NCI-H748 (cell line): Measurements from ENCODE around the gene METTL27.
"Not testable (repeated sequence)": the region's sequence is repeated elsewhere in the genome, so short reads cannot be mapped to it uniquely, and the experiment has no call there.

Experiments used
- DNase-seq: peaks from one replicate; lab custom pipeline; 2025; ENCODE audit not compliant: unreplicated experiment; lab: John Stamatoyannopoulos, UW

Gene METTL27, protein sequence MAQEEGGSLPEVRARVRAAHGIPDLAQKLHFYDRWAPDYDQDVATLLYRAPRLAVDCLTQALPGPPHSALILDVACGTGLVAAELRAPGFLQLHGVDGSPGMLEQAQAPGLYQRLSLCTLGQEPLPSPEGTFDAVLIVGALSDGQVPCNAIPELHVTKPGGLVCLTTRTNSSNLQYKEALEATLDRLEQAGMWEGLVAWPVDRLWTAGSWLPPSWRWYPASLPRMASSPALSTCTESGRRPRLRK

GRCh38 chr7:73842067-73842976, at the start of gene METTL27:
METTL27 (minus strand) TSS chr7:73842516; CDS start chr7:73842140, 376 bp downstream.
- peak; percentile 96 for DNase-seq

- DNase-seq: no peak
These were observed 49.0 kb upstream of the METTL27 start for GRCh38 chr7:73891178-73891885.

DNA sequence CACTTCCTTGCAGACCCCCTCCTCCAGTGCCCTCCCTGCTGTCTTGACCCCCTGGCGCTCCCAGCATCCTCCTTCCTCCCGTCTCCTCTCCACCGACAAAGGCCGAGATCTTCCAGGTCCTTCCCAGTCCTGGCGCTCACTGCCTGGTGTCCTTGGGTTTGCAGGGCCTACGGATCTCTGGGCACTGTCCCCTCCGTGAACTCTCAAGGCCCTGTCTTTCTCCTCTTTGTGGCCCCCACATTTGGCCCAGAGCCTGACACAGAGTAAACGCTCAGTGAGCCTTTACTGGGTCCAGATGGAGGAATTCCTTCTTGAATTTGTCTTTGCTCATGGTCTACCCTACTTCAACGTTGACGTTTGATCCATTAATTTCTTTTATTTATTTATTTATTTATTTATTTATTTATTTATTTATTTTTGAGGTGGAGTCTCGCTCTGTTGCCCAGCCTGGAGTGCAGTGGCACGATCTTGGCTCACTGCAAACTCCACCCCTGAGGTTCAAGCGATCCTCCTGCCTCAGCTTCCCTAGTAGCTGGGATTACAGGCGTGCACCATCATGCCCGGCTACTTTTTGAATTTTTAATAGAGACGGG, 48.3 kb upstream of the METTL27 start:
- DNase-seq: no peak

- DNase-seq: peak; percentile 25
These were observed 46.6 kb upstream of the METTL27 start for GRCh38 chr7:73888959-73889358.

DNA sequence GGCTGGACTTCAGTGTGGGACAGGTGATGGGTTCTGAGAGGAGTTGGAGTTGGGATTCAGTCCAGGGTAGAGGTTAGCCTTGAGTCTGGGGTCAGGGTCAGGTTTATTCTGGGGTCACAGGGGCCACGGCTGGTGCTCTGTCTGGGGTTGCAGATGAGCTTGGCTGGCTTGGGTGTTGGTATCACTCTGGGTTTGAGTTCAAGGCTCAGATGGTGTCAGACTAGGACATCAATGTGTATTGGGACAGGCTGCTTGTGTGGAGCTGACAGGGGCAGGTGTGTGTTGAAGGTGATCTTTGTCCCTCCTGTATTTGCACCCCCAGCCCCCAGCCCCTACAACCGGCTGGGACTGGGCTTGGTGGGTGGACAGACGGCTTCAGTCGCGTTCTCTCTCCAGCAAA, 45.4 kb upstream of the METTL27 start:
- DNase-seq: no peak

DNA sequence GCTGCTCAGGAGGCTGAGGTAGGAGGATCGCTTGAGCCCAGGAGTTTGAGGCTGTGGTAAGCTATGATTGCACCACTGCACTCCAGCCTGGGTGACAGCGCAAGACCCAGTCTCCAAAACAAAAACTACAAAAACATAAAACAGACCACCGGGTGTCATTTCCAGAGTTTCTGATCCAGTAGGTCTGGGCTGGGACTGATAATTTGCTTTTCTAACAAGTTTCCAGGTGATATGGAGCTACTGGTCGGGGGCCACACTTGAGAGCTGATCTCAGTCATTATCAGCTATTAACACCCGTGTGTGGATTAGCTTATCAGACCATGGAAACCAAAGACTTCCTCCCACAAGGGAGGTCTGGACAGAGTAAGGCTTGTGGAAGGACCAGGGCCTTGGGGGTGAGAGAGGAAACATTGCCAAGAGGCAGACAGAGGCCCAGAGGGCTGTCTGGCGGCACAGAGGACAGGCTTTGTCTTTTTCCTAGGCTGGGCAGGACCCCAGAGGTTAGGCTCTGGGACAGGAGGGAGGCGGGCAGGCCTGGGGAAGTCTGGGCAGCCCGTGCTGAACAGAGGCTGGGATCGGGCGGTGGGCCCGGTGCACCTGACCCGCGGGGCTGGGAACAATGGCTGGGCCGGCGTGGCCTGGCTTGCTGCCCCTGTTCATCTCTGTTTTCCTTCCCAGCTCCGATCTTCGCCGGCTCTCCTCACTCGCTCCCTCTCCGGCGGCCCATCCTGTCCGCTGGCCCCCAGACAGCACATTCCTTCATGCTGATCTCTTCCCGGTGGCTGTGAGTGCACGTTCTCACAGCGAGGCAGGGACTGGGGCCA, 43.9 kb upstream of the METTL27 start:
- no peak for DNase-seq

DNA sequence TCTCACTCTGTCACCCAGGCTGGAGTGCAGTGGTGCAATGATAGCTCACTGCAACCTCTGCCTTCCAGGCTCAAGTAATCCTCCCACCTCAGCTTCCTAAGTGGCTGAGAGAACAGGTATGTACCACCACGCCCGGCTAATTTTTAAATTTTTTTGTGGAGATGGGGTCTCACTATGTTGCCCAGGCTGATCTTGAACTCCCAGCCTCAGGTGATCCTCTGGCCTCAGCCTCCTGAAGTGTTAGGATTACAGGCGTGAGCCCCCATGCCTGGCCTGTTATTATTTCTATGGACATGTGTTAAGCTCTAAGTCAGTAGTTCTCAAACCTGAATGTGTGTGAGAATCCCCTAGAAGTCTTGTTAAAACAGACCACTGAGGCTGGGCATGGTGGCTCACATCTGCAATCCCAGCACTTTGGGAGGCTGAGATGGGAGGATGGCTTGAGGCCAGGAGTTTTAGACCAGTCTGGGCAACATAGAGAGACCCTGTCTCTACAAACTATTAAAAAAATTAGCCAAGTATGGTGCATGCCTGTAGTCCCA, 43.2 kb upstream of the METTL27 start:
- no peak for DNase-seq

GRCh38 chr7:73884867-73885422, 42.6 kb upstream of the METTL27 start:
- not testable (repeated sequence) for DNase-seq

DNA sequence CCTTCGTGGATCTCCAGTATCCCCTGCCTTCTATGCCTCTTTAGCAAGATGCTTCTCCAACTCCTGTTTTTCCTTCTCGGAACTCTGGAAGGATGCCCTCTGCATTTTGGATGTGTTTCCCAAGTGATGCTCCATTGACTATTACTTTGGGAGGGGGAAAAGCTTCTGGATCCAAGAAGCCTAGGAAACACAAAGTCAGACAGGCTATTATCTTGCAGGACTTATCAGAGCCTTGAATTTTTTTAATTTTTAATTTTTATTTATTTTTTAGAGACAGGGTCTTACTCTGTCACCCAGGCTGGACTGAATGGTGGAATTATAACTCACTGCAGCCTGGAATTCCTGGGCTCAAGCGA, 39.7 kb upstream of the METTL27 start:
- no peak for DNase-seq

GRCh38 chr7:73881352-73882046, 39.2 kb upstream of the METTL27 start:
- no peak for DNase-seq

DNA sequence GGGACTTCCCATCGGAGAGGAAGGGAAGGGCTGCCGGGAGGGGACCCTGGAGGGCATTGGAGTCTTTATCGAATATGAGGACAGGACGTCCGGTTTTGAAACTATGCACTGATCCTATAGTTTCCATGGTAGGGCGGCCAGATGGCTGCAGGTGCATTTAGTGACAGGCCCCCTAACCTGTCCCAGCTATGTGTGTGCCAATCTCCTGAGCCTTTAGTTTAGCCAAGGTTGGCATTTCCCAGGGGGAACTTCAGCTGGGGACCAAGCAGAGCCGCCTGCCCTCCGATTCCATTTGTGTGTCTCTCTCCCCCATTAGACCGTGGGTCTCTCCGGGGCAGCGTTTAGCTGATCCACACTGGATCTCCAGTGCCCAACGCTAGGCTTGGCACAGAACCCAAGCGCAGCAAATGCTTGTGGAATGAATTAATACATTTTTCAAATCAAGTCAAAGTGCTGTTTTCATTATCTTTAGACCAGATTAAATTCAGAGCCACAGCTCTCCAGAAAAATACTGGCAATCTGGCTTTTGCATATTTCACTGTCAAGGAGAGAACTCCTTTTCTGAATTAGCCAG, 38.5 kb upstream of the METTL27 start:
- DNase-seq: no peak

DNA sequence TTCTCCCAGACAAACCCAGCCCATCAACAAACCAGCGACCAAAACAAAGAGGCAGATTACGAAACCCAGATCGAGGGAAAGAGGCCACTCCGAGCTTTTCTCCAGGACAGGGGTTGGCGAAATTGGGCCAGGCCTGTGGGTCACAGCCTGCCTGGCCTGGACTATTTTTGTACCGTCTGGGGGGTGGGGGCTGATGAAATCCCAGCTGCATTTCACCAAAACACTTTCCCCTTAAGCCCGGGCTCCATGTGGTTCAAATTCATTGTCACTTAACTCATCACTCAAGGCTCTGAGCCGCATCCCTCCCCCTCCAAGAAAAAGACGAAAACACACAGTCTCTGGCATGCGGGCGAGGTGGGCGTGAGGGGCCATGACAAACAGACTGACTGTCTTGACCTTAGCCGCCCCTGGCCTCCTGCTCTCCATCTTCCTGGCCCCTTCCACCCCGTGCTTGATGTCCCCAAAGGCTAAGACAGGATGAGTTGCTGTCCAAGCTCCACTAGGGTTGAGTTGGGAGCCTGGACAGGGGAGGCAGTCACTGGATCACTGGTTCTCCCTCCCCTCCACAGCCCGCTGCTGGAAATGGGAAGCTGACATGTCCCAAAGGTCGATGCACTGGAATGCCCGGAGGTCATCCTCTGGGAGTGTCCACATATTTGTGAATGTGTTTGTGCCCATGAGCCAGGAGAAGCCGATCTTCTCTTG, 37.8 kb upstream of the METTL27 start:
- no peak for DNase-seq

DNA sequence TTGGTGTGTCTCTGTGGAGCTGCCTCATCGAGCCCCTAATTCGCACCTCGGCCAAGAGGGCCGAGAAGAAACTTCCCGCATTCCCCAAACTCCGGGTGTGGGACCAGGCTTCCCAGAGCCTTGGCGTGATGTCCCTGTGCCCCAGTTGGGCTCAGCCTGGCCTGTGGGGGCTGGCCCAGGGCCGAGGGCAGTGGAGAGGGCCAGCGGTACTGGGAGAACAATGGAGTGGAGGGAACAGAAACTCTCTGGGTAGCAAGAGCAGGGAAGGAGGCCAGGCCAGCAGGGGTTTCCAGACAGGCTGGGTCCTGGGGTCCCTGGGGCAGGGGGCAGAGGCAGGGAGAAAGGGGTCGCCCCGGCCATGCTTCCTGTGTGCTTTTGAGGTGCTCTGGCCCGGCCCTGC, 34.7 kb upstream of the METTL27 start:
- no peak for DNase-seq

DNA sequence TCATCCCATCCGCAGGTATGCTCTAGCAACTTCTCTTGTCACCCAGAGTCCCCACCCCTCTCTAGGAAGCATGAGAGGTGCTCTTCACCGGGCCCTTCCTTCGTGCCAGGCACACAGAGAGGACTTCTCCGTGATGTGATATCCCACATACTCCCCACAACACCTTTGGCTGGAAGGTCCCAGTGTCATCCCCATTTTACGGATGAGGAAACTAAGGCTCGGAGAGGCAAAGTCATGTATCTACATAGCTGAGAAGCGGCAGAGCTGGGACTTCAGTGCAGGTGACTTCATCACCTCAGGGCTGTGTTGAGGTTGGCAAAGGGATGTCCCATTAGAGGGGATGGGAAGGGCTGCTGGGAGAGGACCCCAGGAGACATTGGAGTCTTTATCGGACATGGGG, 34.0 kb upstream of the METTL27 start:
- DNase-seq: no peak

DNA sequence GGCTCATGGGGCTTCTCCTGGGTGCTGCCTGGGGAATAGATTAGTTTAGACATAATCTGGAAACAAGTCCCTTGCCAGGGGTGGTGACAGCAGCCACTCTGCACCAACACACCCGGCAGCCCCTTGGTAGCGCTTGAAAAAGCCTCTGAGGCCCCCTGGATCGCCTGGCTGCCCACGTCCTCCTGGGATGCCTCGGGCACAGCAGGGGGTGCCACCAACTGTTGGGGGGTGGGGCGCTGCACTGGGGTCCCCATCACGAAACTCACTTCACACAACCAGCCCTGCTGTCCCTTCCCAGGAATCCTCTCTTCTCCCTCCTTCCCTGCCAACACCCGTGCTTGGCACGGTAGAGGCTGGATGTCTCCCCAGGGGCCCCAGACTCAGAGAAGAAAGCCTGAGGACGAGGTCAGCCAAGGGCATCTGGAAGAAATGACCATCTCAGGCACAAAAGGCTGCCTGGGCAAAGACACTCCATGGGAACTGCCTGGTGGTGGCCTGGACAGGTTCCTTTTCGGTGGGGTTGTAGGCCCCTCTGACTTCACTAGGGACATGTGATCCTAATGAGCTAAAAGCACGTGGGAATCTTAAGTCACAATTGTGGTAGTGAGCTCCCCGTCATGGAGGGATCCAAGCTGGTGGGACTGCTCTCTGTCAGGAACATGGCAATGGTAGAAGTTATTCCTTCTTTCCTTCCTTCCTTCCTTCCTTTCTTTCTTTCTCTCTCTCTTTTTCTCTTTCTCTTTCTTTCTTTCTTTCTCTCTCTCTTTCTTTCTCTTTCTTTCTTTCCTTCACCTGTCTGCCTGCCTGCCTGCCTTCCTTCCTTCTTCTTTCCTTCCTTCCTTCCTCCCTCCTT, 30.0 kb upstream of the METTL27 start:
- no peak for DNase-seq

GRCh38 chr7:73871163-73872011, 29.1 kb upstream of the METTL27 start:
- no peak for DNase-seq
